Loucy (cell line): ENCODE data around the gene GTSE1.

ENCODE experiments used
- H2AFZ ChIP-seq: fragments of 200-600 bp; sonication (generic); 2 replicates; pipeline ENCODE4 v1.6.0; 2016; ENCODE audit warnings: antibody characterized with exemption, mild to moderate bottlenecking, low read length, moderate library complexity
- H3F3A ChIP-seq: fragments of 200-600 bp; 2 replicates; pipeline ENCODE4 v1.6.0; 2016; ENCODE audit warnings: antibody characterized with exemption, low read depth, mild to moderate bottlenecking
- H3K27me3 ChIP-seq: fragments of 200-600 bp; sonication (generic); 2 replicates; pipeline ENCODE4 v1.6.1; 2014; ENCODE audit warnings: low read length, mild to moderate bottlenecking; ENCODE audit not compliant: insufficient read depth, poor library complexity, severe bottlenecking
- H3K36me3 ChIP-seq: fragments of 200-600 bp; sonication (generic); 2 replicates; pipeline ENCODE4 v1.6.1; 2016; ENCODE audit warnings: low read length; ENCODE audit not compliant: insufficient read depth
- H3K4me1 ChIP-seq: fragments of 200-600 bp; sonication (generic); 2 replicates; pipeline ENCODE4 v1.5.1; 2014; ENCODE audit warnings: low read length, mild to moderate bottlenecking; ENCODE audit not compliant: insufficient read depth, poor library complexity, severe bottlenecking
- H3K4me2 ChIP-seq: fragments of 200-600 bp; sonication (generic); 2 replicates; pipeline ENCODE4 v1.6.0; 2014; ENCODE audit warnings: antibody characterized with exemption, low read length, low read depth, mild to moderate bottlenecking; ENCODE audit not compliant: poor library complexity, severe bottlenecking
- H3K4me3 ChIP-seq: fragments of 200-600 bp; sonication (generic); 2 replicates; pipeline ENCODE4 v1.5.1; 2014; ENCODE audit warnings: low read length, mild to moderate bottlenecking, mixed read lengths; ENCODE audit not compliant: poor library complexity, severe bottlenecking
- H3K79me2 ChIP-seq: fragments of 200-600 bp; sonication (generic); 2 replicates; pipeline ENCODE4 v1.6.1; 2014; ENCODE audit warnings: low read length; ENCODE audit not compliant: insufficient read depth
- H3K9ac ChIP-seq: fragments of 200-600 bp; sonication (generic); 2 replicates; pipeline ENCODE4 v1.6.0; 2014; ENCODE audit warnings: mild to moderate bottlenecking, low read depth, low read length, moderate library complexity; ENCODE audit not compliant: poor library complexity, severe bottlenecking
- H3K9me2 ChIP-seq: fragments of 200-600 bp; sonication (generic); replicated peaks from 2 replicates; pipeline ENCODE4 v1.6.1; 2016; ENCODE audit warnings: low read depth, low read length, mixed read lengths
- H3K9me3 ChIP-seq: fragments of 200-600 bp; sonication (generic); 2 replicates; pipeline ENCODE4 v1.6.1; 2014; ENCODE audit warnings: mild to moderate bottlenecking, antibody characterized with exemption, low read length, low read depth; ENCODE audit not compliant: insufficient read depth
- H4K20me1 ChIP-seq: fragments of 200-600 bp; sonication (generic); 2 replicates; pipeline ENCODE4 v1.6.0; 2014; ENCODE audit warnings: antibody characterized with exemption, low read length, mild to moderate bottlenecking; ENCODE audit not compliant: insufficient read depth, poor library complexity, severe bottlenecking
- EZH2phosphoT487 ChIP-seq: fragments of 200-600 bp; IDR thresholded peaks from 2 replicates; pipeline ENCODE4 v1.6.1; 2018; ENCODE audit warnings: antibody characterized with exemption, mild to moderate bottlenecking, moderate library complexity, borderline replicate concordance
- TF ChIP-seq, protein P1 (sequence below): fragments of 200-600 bp; sonication (generic); conservative IDR thresholded peaks from 2 replicates; pipeline ENCODE4 v1.5.1; 2014; ENCODE audit warnings: mild to moderate bottlenecking, antibody characterized with exemption, low read length

GTSE1 gene

DNA sequence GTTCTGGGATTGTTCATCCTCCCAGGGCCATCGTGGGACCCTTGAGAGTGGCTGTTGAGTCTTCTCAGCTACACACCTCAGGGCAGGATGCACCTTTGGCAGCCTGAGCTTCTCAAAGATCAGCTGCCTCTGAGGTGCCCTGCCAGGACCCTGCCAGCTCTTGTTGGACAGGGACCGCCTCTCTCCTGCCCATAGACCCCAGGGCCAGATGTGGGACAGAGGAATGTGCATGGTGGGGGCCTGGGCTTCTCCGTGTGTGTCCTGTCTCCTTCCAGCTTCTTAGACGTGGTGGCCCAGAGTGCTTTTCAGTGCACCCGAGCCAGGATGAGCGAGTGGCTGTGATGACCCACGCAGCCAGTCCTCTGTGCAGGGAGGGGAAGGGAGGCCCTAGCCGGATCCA is 32.9 kb downstream of the GTSE1 start:
- Histone ChIP-seq H2AFZ (no peak overlapping the region), H3K9me2 (no peaks in the 10 kb centered on the region), H3K9ac (no peak overlapping the region), H3K79me2 (no peaks in the 10 kb centered on the region), H3K36me3 (peaks cover 89% of the 10 kb centered on the region; the same call in 1 of the 2 replicates), H3F3A (peaks cover 4% of the 10 kb centered on the region), H4K20me1 (peaks cover 2% of the 10 kb centered on the region), H3K9me3 (no peaks in the 10 kb centered on the region), H3K4me1 (no peaks in the 10 kb centered on the region), H3K4me2 (no peak overlapping the region), H3K27me3 (no peaks in the 10 kb centered on the region), H3K4me3 (no peak overlapping the region)
- TF ChIP-seq, protein P1, sequence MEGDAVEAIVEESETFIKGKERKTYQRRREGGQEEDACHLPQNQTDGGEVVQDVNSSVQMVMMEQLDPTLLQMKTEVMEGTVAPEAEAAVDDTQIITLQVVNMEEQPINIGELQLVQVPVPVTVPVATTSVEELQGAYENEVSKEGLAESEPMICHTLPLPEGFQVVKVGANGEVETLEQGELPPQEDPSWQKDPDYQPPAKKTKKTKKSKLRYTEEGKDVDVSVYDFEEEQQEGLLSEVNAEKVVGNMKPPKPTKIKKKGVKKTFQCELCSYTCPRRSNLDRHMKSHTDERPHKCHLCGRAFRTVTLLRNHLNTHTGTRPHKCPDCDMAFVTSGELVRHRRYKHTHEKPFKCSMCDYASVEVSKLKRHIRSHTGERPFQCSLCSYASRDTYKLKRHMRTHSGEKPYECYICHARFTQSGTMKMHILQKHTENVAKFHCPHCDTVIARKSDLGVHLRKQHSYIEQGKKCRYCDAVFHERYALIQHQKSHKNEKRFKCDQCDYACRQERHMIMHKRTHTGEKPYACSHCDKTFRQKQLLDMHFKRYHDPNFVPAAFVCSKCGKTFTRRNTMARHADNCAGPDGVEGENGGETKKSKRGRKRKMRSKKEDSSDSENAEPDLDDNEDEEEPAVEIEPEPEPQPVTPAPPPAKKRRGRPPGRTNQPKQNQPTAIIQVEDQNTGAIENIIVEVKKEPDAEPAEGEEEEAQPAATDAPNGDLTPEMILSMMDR, result no peak
- TF ChIP-seq EZH2phosphoT487, result no peak

DNA sequence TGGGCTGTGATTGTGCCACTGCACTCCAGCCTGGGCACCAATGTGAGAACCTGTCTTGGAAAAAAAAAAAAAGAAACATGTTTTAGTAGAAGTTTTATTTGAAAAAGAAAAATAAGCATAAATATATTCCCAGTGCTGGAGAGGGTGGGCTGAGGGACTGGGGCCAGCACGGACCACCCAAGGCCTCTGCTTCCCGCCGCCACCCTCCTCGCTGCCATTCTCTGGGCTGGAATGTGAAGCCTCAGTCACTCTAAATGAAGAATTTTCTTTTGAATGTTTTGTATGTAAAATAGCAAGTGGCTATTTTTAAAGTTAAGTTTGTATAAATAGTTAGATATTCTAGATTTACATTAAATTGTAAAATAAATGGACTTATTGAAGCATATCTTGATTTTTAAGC is 33.8 kb downstream of the GTSE1 start:
- Histone ChIP-seq H3K27me3 (no peaks in the 10 kb centered on the region), H3K9me2 (no peaks in the 10 kb centered on the region), H3K4me3 (no peak overlapping the region), H3F3A (peaks cover 4% of the 10 kb centered on the region), H3K4me1 (peaks cover 4% of the 10 kb centered on the region), H3K79me2 (peaks cover 4% of the 10 kb centered on the region; the same call in 1 of the 2 replicates), H2AFZ (no peak overlapping the region), H3K9me3 (no peaks in the 10 kb centered on the region), H3K9ac (no peak overlapping the region), H3K4me2 (no peak overlapping the region), H4K20me1 (peaks cover 2% of the 10 kb centered on the region), H3K36me3 (peaks cover 81% of the 10 kb centered on the region; the same call in 1 of the 2 replicates)
- TF ChIP-seq EZH2phosphoT487, result no peak
- TF ChIP-seq, protein P1, result no peak

DNA sequence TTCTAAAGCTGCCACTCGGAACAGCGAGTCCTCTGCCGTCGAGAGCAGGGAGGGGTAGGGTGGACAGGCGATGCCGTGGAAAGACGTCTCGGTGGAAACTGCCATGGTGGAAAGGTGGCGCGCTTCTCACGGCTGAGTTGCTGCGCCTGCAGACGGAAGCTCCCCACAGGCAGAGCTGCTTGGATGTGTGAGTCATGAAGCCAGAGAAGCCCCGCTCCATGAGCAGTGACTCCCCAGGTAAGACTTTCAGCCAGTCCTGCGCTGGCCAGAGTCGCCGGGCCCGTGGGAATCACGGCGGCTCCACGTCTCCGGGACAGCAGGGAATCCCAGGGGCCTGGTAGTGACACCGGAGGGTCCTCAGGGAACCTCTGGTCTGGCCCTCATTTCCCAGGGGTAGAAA is 34.8 kb downstream of the GTSE1 start:
- TF ChIP-seq EZH2phosphoT487, result no peak
- TF ChIP-seq, protein P1, result no peak
- peaks cover 4% of the 10 kb centered on the region for H3K27me3 ChIP-seq
- peaks cover 13% of the 10 kb centered on the region for H3K79me2 ChIP-seq
- H3K36me3 ChIP-seq, result peaks cover 70% of the 10 kb centered on the region; the same call in 1 of the 2 replicates
- no peak overlapping the region for H3K4me3 ChIP-seq
- no peaks in the 10 kb centered on the region for H3K9me2 ChIP-seq
- H3K4me1 ChIP-seq, result peaks cover 7% of the 10 kb centered on the region
- H4K20me1 ChIP-seq, result peaks cover 2% of the 10 kb centered on the region
- no peak overlapping the region for H2AFZ ChIP-seq
- peaks cover 4% of the 10 kb centered on the region for H3F3A ChIP-seq
- H3K9me3 ChIP-seq, result no peaks in the 10 kb centered on the region
- H3K9ac ChIP-seq, result no peak overlapping the region
- H3K4me2 ChIP-seq, result no peak overlapping the region
